IMR-90 (cell line): ENCODE results near the gene LATS1.

Experiments used
- CEBPB ChIP-seq: IDR thresholded peaks from 2 replicates; pipeline ENCODE4 v1.6.1; 2012; ENCODE audit warnings: low read depth, low read length, improper control_type of control experiment
- CTCF ChIP-seq: conservative IDR thresholded peaks from 2 replicates; pipeline ENCODE4 v1.5.1; 2012; ENCODE audit warnings: mild to moderate bottlenecking, low read depth, low read length, improper control_type of control experiment
- FOS ChIP-seq: fragments of 150-350 bp; IDR thresholded peaks from 2 replicates; pipeline ENCODE4 v1.6.1; 2016; ENCODE audit warnings: low read depth, low read length
- MAFK ChIP-seq: IDR thresholded peaks from 2 replicates; pipeline ENCODE4 v1.6.1; 2012; ENCODE audit warnings: low read depth, low read length, improper control_type of control experiment
- MAZ ChIP-seq: IDR thresholded peaks from 2 replicates; pipeline ENCODE4 v1.6.1; 2012; ENCODE audit warnings: low read depth, mild to moderate bottlenecking, low read length, improper control_type of control experiment, moderate library complexity, borderline replicate concordance
- MXI1 ChIP-seq: IDR thresholded peaks from 2 replicates; pipeline ENCODE4 v1.6.1; 2012; ENCODE audit warnings: low read depth, mild to moderate bottlenecking, low read length, moderate library complexity, borderline replicate concordance
- POLR2A ChIP-seq: IDR thresholded peaks from 2 replicates; pipeline ENCODE4 v1.6.1; 2012; ENCODE audit warnings: mild to moderate bottlenecking, low read depth, low read length
- RAD21 ChIP-seq: IDR thresholded peaks from 2 replicates; pipeline ENCODE4 v1.6.1; 2012; ENCODE audit warnings: low read length, improper control_type of control experiment
- RCOR1 ChIP-seq: IDR thresholded peaks from 2 replicates; pipeline ENCODE4 v1.6.1; 2012; ENCODE audit warnings: mild to moderate bottlenecking, low read length, improper control_type of control experiment; ENCODE audit not compliant: insufficient replicate concordance
- RFX5 ChIP-seq: IDR thresholded peaks from 2 replicates; pipeline ENCODE4 v1.8.0; 2012; ENCODE audit warnings: low read depth, mild to moderate bottlenecking, low read length, moderate library complexity
- SMC3 ChIP-seq: fragments of 150-350 bp; IDR thresholded peaks from 2 replicates; pipeline ENCODE4 v1.6.1; 2016; ENCODE audit warnings: low read depth, mild to moderate bottlenecking, antibody characterized with exemption, low read length, moderate library complexity
- TF ChIP-seq, protein P1 (sequence below): fragments of 150-350 bp; IDR thresholded peaks from 2 replicates; pipeline ENCODE4 v1.6.1; 2016; ENCODE audit warnings: low read depth, mild to moderate bottlenecking, low read length, moderate library complexity, borderline replicate concordance
- TF ChIP-seq, protein P2 (sequence below): fragments of 150-350 bp; IDR thresholded peaks from 2 replicates; pipeline ENCODE4 v1.6.1; 2017; ENCODE audit warnings: mild to moderate bottlenecking, antibody characterized with exemption, low read length, low read depth

GRCh38 chr6:149691201-149691600 is 26.7 kb downstream of the LATS1 start:
- TF ChIP-seq MAZ (no peak), CTCF (no peak), RFX5 (no peak), POLR2A (no peak), RAD21 (no peak), RCOR1 (no peak), CEBPB (no peak), MAFK (no peak), SMC3 (no peak), MXI1 (no peak), FOS (no peak)
- TF ChIP-seq, protein P1, sequence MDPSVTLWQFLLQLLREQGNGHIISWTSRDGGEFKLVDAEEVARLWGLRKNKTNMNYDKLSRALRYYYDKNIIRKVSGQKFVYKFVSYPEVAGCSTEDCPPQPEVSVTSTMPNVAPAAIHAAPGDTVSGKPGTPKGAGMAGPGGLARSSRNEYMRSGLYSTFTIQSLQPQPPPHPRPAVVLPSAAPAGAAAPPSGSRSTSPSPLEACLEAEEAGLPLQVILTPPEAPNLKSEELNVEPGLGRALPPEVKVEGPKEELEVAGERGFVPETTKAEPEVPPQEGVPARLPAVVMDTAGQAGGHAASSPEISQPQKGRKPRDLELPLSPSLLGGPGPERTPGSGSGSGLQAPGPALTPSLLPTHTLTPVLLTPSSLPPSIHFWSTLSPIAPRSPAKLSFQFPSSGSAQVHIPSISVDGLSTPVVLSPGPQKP = no peak
- TF ChIP-seq, protein P2, sequence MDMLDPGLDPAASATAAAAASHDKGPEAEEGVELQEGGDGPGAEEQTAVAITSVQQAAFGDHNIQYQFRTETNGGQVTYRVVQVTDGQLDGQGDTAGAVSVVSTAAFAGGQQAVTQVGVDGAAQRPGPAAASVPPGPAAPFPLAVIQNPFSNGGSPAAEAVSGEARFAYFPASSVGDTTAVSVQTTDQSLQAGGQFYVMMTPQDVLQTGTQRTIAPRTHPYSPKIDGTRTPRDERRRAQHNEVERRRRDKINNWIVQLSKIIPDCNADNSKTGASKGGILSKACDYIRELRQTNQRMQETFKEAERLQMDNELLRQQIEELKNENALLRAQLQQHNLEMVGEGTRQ = no peak
